ENCODE data around the gene SLX1A. TPM values are rescaled to one million over a fixed set of nuclear protein-coding genes. Genes with fewer than 3 reads are reported as not detected.
"Not testable (repeated sequence)": the region's sequence is repeated elsewhere in the genome, so short reads cannot be mapped to it uniquely, and the experiment has no call there.

The SLX1A gene
- total RNA-seq, 1 donor from 2014 or later: 36.9 TPM

DNA sequence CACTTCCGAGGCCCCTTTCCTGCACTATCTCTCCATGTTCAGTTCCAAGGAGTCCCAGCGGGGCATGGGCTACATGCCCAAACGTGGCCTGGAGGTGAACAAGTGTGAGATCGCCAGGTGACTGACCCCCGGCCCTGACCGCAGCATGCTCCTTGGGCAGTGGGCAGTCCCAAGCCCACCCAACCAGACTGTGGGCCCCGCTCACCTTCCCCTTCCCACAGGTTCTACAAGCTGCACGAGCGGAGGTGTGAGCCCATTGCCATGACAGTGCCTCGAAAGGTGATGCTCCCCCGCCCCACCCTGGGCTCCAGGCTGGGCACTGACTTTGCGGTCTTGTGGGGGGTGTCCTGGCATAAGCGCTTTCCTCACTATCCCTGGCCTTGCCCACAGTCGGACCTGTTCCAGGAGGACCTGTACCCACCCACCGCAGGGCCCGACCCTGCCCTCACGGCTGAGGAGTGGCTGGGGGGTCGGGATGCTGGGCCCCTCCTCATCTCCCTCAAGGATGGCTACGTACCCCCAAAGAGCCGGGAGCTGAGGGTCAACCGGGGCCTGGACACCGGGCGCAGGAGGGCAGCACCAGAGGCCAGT, 5.6 kb upstream of the SLX1A start:
- TF ChIP-seq, protein P1, sequence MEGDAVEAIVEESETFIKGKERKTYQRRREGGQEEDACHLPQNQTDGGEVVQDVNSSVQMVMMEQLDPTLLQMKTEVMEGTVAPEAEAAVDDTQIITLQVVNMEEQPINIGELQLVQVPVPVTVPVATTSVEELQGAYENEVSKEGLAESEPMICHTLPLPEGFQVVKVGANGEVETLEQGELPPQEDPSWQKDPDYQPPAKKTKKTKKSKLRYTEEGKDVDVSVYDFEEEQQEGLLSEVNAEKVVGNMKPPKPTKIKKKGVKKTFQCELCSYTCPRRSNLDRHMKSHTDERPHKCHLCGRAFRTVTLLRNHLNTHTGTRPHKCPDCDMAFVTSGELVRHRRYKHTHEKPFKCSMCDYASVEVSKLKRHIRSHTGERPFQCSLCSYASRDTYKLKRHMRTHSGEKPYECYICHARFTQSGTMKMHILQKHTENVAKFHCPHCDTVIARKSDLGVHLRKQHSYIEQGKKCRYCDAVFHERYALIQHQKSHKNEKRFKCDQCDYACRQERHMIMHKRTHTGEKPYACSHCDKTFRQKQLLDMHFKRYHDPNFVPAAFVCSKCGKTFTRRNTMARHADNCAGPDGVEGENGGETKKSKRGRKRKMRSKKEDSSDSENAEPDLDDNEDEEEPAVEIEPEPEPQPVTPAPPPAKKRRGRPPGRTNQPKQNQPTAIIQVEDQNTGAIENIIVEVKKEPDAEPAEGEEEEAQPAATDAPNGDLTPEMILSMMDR (IDR thresholded peaks at IDR 0.05): no peak
- Mint-ChIP-seq H3K36me3 (ENCODE audit: low read depth) (no peaks in the 10 kb centered on the region), H3K9me3 (ENCODE audit: low read depth) (no peaks in the 10 kb centered on the region), H3K27me3 (ENCODE audit: low read depth) (no peaks in the 10 kb centered on the region), H3K27ac (ENCODE audit: unreplicated experiment) (no peak overlapping the region), H3K4me1 (ENCODE audit: low read depth) (peaks cover 9% of the 10 kb centered on the region), H3K4me3 (ENCODE audit: unreplicated experiment) (no peak overlapping the region)
- no peak for DNase-seq (ENCODE audit: low spot score)

DNA sequence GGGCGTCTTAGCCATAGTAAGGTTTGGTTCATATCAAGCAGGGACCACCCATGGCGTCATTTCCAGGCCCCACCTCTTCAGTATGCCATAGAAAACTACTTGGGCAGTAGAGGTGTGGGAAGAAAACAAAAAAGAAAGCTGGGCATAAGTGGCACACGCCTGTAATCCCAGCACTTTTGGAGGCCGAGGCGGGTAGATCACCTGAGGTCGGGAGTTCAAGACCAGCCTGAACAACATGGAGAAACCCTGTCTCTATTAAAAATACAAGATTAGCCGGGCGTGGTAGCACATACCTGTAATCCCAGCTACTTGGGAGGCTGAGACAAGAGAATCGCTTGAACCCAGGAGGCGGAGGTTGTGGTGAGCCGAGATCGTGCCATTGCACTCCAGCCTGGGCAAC, 2.5 kb upstream of the SLX1A start:
- not testable (repeated sequence) for H3K4me3 Mint-ChIP-seq (ENCODE audit: unreplicated experiment); H3K27ac Mint-ChIP-seq (ENCODE audit: unreplicated experiment); H3K4me1 Mint-ChIP-seq (ENCODE audit: low read depth); H3K27me3 Mint-ChIP-seq (ENCODE audit: low read depth); H3K36me3 Mint-ChIP-seq (ENCODE audit: low read depth); H3K9me3 Mint-ChIP-seq (ENCODE audit: low read depth)
- peak; percentile 6 for DNase-seq (ENCODE audit: low spot score)

DNA sequence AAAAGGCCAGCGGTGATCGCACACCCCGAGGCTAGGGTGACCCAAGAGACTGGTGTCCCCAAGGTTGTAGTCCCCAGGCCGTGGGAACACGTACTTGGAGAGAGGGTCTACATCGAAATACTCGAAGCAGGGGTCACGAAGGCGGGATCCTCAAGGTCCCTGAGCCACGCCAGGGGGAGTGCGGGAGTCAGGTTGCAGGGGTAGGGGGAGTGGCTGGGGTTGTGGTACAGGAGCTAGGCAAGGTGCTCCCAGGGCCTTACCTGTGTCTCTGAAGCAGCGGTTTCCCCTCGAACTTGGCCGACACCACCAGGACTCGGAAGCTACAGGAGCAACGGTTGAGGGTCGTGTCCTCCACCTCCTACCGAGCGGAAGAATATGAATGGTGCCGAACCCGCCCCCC, 577 bp upstream of the SLX1A start:
- DNase-seq (ENCODE audit: low spot score); H3K36me3 Mint-ChIP-seq (ENCODE audit: low read depth); H3K27ac Mint-ChIP-seq (ENCODE audit: unreplicated experiment); H3K4me1 Mint-ChIP-seq (ENCODE audit: low read depth); H3K27me3 Mint-ChIP-seq (ENCODE audit: low read depth); H3K4me3 Mint-ChIP-seq (ENCODE audit: unreplicated experiment); H3K9me3 Mint-ChIP-seq (ENCODE audit: low read depth): not testable (repeated sequence)

DNA sequence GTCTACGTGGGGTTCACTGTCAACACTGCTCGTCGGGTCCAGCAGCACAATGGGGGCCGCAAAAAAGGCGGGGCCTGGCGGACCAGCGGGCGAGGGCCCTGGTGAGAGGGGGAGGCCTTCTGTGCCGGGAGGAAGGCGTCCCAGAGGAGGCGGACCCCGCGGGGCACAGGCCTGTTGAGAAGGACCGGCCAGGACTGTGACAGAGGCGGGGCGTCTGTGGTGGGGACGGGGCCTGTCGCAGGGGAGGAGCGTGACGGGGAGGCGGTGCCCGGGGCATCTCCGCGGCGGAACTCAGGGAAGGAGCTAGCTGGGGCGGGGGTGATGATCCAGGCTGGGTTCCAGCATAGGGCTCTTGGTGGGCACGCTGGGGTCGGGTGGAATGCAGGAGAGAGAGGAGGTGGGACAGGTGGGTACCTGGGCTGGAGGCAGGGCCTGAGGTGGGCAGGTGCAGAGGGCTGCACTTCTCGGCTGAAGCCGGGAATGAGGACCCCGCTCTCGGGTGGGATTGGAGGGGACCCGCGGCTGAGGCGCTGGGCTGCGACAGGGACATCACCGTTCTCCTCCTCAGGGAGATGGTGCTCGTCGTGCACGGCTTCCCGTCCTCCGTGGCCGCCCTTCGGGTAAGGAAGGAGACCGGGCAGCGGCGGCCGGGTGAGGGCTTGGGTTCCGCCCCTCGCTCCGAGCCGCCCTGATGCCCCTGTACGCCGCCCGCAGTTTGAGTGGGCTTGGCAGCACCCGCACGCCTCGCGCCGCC, 674 bp downstream of the SLX1A start:
- not testable (repeated sequence) for H3K36me3 Mint-ChIP-seq (ENCODE audit: low read depth); H3K9me3 Mint-ChIP-seq (ENCODE audit: low read depth); H3K27me3 Mint-ChIP-seq (ENCODE audit: low read depth); H3K27ac Mint-ChIP-seq (ENCODE audit: unreplicated experiment); H3K4me1 Mint-ChIP-seq (ENCODE audit: low read depth); H3K4me3 Mint-ChIP-seq (ENCODE audit: unreplicated experiment)
- DNase-seq (ENCODE audit: low spot score): peak; percentile 59

DNA sequence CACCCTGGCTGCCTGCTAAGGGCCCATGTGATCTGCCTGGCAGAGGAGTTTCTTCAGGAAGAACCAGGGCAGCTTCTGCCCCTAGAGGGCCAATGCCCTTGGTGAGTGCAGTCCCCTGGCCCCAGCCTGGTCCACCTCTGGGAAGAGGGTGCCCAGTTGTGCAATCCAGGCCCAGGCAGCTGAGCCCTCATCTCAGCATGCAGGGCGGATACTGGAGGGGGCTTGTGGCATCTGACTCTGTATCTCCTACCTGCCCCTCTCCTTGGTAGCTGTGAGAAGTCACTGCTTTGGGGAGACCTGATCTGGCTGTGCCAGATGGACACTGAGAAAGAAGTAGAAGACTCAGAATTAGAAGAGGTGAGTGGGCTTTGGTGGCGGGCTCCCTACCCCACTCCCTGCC, 3.3 kb downstream of the SLX1A start:
- not testable (repeated sequence) for H3K36me3 Mint-ChIP-seq (ENCODE audit: low read depth); H3K4me1 Mint-ChIP-seq (ENCODE audit: low read depth); H3K9me3 Mint-ChIP-seq (ENCODE audit: low read depth); H3K4me3 Mint-ChIP-seq (ENCODE audit: unreplicated experiment); H3K27me3 Mint-ChIP-seq (ENCODE audit: low read depth); H3K27ac Mint-ChIP-seq (ENCODE audit: unreplicated experiment)
- DNase-seq (ENCODE audit: low spot score): peak; percentile 21

DNA sequence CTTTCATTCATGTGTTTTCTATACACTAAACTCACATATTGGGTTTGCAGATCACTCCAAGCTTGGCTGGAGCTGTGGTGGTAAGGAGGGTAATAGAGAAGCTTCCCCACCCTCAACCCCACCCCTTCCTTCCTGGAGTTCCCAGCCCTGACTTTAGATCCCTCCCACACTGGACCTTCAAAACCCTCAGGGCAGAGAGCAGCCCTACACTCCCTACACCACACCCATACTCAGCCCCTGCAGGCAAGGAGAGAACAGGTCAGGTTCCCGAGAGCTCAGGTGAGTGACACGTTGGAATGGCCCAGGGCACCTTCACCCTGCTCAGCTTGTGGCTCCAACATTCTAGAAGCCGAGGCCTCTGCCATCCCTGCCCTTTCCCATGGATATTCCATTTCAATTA, 5.4 kb downstream of the SLX1A start, which contains the start of gene SULT1A3:
Gene SULT1A3, plus strand, starts transcription at position 207 of the 400 bp plus-strand sequence. CDS start 1,474 bp downstream, outside the sequence.
- not testable (repeated sequence) for H3K4me3 Mint-ChIP-seq (ENCODE audit: unreplicated experiment); DNase-seq (ENCODE audit: low spot score); H3K27me3 Mint-ChIP-seq (ENCODE audit: low read depth); H3K36me3 Mint-ChIP-seq (ENCODE audit: low read depth); H3K27ac Mint-ChIP-seq (ENCODE audit: unreplicated experiment); H3K9me3 Mint-ChIP-seq (ENCODE audit: low read depth); H3K4me1 Mint-ChIP-seq (ENCODE audit: low read depth)

DNA sequence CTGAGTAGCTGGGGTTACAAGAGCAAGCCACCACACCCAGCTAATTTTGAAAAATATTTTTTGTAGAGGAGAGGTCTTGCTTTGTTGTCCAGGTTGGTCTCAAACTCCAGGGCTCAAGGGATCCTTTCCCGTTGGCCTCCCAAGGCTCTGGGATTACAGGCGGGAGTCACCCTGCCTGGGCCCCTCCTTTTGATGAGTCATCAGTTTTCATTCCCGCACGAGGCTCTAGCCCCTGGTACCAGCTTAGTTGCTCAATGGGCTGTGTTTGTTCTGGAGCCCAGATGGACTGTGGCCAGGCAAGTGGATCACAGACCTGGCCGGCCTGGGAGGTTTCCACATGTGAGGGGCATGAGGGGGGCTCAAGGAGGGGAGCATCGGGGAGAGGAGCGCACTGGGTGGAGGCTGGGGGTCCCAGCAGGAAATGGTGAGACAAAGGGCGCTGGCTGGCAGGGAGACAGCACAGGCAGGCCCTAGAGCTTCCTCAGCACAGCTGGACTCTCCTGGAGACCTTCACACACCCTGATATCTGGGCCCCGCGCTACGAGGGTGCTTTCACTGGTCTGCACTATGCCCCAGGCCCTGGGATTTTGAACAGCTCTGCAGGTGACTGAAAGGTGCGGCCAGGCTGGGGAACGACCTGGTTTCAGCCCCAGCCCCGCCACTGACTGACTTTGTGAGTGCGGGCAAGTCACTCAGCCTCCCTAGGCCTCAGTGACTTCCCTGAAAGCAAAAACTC, 6.1 kb downstream of the SLX1A start:
- not testable (repeated sequence) for H3K4me3 Mint-ChIP-seq (ENCODE audit: unreplicated experiment); H3K4me1 Mint-ChIP-seq (ENCODE audit: low read depth); H3K9me3 Mint-ChIP-seq (ENCODE audit: low read depth); DNase-seq (ENCODE audit: low spot score); H3K27me3 Mint-ChIP-seq (ENCODE audit: low read depth); H3K27ac Mint-ChIP-seq (ENCODE audit: unreplicated experiment); H3K36me3 Mint-ChIP-seq (ENCODE audit: low read depth)

DNA sequence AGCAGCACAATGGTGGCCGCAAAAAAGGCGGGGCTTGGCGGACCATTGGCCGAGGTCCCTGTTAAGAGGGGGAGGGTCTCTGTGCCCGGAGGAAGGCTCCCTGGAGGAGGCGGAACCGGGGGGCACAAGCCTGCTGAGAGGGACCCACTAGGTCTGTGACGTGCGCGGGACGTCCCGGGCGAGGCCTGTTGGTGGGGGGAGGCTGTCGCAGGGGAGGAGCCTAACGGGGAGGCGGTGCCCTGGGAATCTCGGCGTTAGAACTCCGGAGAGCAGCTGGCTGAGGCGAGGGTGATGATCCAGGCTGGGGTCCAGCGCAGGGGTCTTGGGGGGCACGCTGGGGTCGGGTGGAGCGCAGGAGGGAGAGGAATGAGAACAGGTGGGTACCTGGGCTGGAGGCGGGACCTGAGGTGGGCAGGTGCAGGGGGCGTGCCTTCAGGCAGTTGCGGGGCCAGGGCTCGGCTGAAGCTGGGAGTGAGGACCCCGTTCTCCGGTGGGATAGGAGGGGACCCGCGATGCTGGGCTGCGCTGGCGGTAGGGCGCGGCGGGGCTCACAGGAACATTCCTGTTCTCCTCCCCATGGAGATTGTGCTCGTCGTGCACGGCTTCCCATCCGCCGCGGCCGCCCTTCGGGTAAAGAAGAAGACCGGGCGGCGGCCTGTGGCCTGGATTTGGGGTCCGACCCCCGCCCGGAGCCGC, 12.0 kb downstream of the SLX1A start:
- H3K27me3 Mint-ChIP-seq (ENCODE audit: low read depth); H3K4me1 Mint-ChIP-seq (ENCODE audit: low read depth); H3K9me3 Mint-ChIP-seq (ENCODE audit: low read depth); H3K4me3 Mint-ChIP-seq (ENCODE audit: unreplicated experiment); H3K36me3 Mint-ChIP-seq (ENCODE audit: low read depth); H3K27ac Mint-ChIP-seq (ENCODE audit: unreplicated experiment); DNase-seq (ENCODE audit: low spot score): not testable (repeated sequence)

DNA sequence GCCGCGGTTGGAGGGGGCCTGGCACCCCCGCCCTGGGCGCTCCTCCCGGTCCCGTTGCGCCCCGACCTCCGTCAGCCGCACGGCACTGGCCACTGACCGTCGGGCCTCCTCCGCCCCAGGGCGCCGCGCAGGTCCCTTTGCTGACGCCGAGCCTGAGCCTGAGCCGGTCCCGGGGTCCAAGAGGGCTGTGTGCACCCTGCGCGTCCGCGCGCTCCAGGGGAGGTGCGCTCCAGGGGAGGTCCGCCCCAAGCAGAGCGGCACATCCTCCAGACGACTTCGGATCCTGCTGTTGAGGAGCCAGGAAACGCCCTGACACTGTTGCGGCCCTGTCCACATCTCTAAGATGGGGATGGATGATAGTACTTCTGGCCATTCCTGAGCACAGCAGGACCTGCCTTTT, 12.6 kb downstream of the SLX1A start:
- H3K4me3 Mint-ChIP-seq (ENCODE audit: unreplicated experiment); DNase-seq (ENCODE audit: low spot score); H3K9me3 Mint-ChIP-seq (ENCODE audit: low read depth); H3K36me3 Mint-ChIP-seq (ENCODE audit: low read depth); H3K27me3 Mint-ChIP-seq (ENCODE audit: low read depth); H3K4me1 Mint-ChIP-seq (ENCODE audit: low read depth); H3K27ac Mint-ChIP-seq (ENCODE audit: unreplicated experiment): not testable (repeated sequence)

DNA sequence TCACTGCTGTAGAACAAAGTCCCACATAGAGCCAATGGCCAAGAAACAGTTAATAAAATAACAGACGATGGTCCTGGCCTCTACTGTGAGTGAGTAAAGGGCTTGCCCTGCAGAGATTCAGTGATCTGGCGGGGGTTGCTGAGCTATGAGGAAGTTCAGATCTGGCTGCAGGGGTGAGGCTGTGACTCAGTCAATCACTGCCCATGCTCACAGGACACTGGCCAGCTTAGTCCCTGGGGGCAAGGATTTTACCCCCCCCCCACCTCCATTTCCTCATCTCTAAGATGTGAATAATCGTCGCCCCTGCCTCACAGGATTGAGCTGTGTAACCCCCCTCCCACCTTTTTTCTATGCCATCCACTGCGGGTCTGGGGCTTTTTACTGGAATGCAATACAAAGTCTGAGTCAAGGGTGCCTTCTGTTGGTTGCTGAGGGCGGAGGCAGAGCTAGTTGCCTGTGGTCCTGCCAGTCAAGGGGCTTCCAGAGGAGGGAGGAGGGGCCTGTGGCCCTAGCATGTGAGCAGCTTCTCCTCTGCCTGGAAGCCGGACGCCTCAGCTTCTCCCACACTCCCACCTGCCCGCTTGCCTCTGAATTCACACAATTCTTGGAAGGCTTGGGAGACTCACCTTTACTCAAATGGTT, 13.5 kb downstream of the SLX1A start:
- H3K4me3 Mint-ChIP-seq (ENCODE audit: unreplicated experiment); H3K36me3 Mint-ChIP-seq (ENCODE audit: low read depth); DNase-seq (ENCODE audit: low spot score); H3K27me3 Mint-ChIP-seq (ENCODE audit: low read depth); H3K4me1 Mint-ChIP-seq (ENCODE audit: low read depth); H3K9me3 Mint-ChIP-seq (ENCODE audit: low read depth): not testable (repeated sequence)
- H3K27ac Mint-ChIP-seq (ENCODE audit: unreplicated experiment): peak overlapping the region; percentile 88

DNA sequence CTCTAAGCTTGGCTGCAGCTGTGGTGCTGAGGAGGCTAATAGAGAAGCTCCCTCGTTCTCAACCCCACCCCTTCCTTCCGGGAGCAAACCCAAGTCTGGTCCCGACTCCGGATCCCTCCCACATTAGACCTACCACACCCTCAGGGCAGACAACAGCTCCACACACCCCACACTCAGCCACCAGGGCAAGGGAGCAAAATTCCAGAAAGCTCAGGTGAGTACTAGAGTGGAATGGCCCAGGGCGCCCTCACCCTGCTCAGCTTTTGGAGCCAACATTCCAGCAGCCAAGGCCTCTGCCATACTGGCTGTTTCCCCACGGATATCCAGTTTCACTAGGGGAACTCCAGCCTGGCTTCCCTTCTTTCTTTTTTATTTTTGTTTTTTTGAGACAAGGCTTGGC, 15.4 kb downstream of the SLX1A start:
- H3K27ac Mint-ChIP-seq (ENCODE audit: unreplicated experiment); H3K4me1 Mint-ChIP-seq (ENCODE audit: low read depth); H3K27me3 Mint-ChIP-seq (ENCODE audit: low read depth); H3K4me3 Mint-ChIP-seq (ENCODE audit: unreplicated experiment); H3K36me3 Mint-ChIP-seq (ENCODE audit: low read depth); DNase-seq (ENCODE audit: low spot score); H3K9me3 Mint-ChIP-seq (ENCODE audit: low read depth): not testable (repeated sequence)
